HEK293T (cell line): ENCODE data around the gene PERP.

Experiments
- CTCF ChIA-PET: fragments of 350-600 bp; formaldehyde crosslinking; extraction: SDS; loops from one replicate; lab custom pipeline; 2021; ENCODE audit warnings: antibody characterized with exemption, inconsistent platforms; lab: Yijun Ruan, JAX
- POLR2A ChIA-PET: fragments of 350-600 bp; formaldehyde crosslinking; extraction: SDS; loops from one replicate; lab custom pipeline; 2020; ENCODE audit warnings: antibody characterized with exemption, inconsistent platforms; lab: Yijun Ruan, JAX
- DNase-seq: peaks from one replicate; pipeline ENCODE4 v3.0.0; 2012; ENCODE audit warnings: mixed read lengths; ENCODE audit errors: extremely low spot score
- ARNT ChIP-seq: fragments of 450-650 bp; IDR thresholded peaks from 2 replicates; pipeline ENCODE4 v1.6.1; 2017; ENCODE audit warnings: mild to moderate bottlenecking
- BHLHE40 ChIP-seq: fragments of 450-650 bp; IDR thresholded peaks from 2 replicates; pipeline ENCODE4 v1.6.1; 2016; ENCODE audit warnings: mild to moderate bottlenecking, moderate library complexity, borderline replicate concordance
- CTBP1 ChIP-seq: fragments of 450-650 bp; IDR thresholded peaks from 2 replicates; pipeline ENCODE4 v1.6.1; 2016; ENCODE audit warnings: borderline replicate concordance
- ELF4 ChIP-seq: fragments of 450-650 bp; IDR thresholded peaks from 2 replicates; pipeline ENCODE4 v1.6.1; 2017; ENCODE audit warnings: antibody characterized with exemption
- FOXA1 ChIP-seq: fragments of 450-650 bp; IDR thresholded peaks from 2 replicates; pipeline ENCODE4 v1.6.1; 2016; ENCODE audit warnings: mild to moderate bottlenecking
- FOXK2 ChIP-seq: fragments of 450-650 bp; IDR thresholded peaks from 2 replicates; pipeline ENCODE4 v1.6.1; 2016; ENCODE audit warnings: mild to moderate bottlenecking
- FOXM1 ChIP-seq: fragments of 450-650 bp; IDR thresholded peaks from 2 replicates; pipeline ENCODE4 v1.6.1; 2017; ENCODE audit warnings: mild to moderate bottlenecking, borderline replicate concordance
- HDGF ChIP-seq: fragments of 450-650 bp; IDR thresholded peaks from 2 replicates; pipeline ENCODE4 v1.6.1; 2017; ENCODE audit warnings: antibody characterized with exemption, borderline replicate concordance
- L3MBTL2 ChIP-seq: fragments of 450-650 bp; conservative IDR thresholded peaks from 2 replicates; pipeline ENCODE4 v1.6.1; 2016; ENCODE audit warnings: mild to moderate bottlenecking
- LEF1 ChIP-seq: fragments of 450-650 bp; IDR thresholded peaks from 2 replicates; pipeline ENCODE4 v1.6.1; 2017; ENCODE audit warnings: mild to moderate bottlenecking, borderline replicate concordance
- NFRKB ChIP-seq: fragments of 450-650 bp; IDR thresholded peaks from 2 replicates; pipeline ENCODE4 v1.6.1; 2016; ENCODE audit warnings: mild to moderate bottlenecking, moderate library complexity
- SP1 ChIP-seq: fragments of 450-650 bp; IDR thresholded peaks from 2 replicates; pipeline ENCODE4 v1.6.1; 2017
- SUZ12 ChIP-seq: fragments of 450-650 bp; IDR thresholded peaks from 2 replicates; pipeline ENCODE4 v1.6.1; 2016; ENCODE audit warnings: mild to moderate bottlenecking
- TARDBP ChIP-seq: fragments of 450-650 bp; IDR thresholded peaks from 2 replicates; pipeline ENCODE4 v1.6.1; 2016
- ZNF384 ChIP-seq: fragments of 450-650 bp; IDR thresholded peaks from 2 replicates; pipeline ENCODE4 v1.6.1; 2016
- TF ChIP-seq, protein P1 (sequence below): fragments of 450-650 bp; IDR thresholded peaks from 2 replicates; pipeline ENCODE4 v1.6.1; 2016

Gene PERP

DNA sequence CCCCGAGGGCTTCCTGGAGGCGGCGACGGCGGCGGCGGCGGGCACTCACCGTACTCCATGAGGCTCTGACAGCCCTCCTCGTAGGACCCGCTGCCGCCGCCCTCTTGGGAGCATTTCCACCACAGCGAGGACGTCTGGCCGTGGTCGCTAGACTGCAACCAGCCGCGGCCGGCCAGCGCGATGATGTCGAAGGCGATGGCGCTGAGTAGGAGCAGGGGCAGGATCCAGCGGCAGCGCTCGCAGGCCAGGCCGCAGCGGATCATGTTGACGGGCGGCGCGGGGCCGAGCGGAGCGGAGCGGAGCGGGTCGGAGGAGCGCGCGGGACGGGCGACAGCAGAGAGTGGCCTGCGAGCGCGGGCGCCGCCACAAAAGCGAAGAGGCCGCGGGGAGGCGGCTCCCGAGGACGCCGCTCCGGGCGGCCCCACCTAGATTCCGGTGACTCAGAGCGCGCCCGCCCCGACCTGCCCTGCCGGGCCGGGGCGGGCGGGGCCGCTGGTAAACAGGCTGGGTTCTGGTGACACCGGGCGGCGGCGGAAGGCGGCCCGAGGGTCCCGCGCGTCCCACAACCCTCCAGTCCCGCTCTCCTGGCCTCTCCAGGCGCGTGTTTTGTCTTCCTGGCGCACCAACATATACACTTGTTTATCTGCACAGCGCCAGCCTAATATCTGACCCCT, at the start of gene PERP:
PERP (minus strand) TSS at position 342 of the 674 bp plus-strand sequence; CDS start at position 263, 79 bp downstream.
- POLR2A ChIA-PET: interaction anchor here (1.6 to 2.4 kb wide), 3 partner anchors 20 to 102 kb away, joined by 4 to 14 read pairs (median 8); no protein-coding TSS in a partner anchor
- peak; percentile 67 for DNase-seq
- CTCF ChIA-PET: interaction anchor here (0.6 to 3.2 kb wide), 7 partner anchors 82 to 1210 kb away, joined by 3 to 27 read pairs (median 21); no protein-coding TSS in a partner anchor
- TF ChIP-seq TARDBP (no peak), HDGF (no peak), CTBP1 (no peak), L3MBTL2 (peak; percentile 73)

DNA sequence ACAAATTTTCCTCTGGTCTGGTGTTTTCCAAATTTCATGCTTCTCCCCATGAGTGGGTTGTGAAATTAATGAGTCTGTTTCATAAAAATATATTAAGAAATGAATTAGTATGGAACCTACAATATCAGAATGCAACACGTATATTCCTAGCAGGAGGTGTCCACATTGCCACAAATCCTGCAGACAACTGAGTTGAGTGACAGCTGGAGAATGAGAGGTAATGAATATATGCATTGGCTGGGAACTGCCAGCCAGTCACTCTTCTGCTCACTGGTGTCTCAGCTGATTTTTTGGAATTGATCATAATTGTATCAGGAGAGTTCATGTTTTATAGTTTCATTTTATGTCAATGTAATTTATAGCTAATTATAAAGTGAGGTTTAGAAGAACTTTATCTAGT, 48.2 kb upstream of the PERP start:
- DNase-seq: no peak
- ChIA-PET CTCF (no interaction called here), POLR2A (no interaction called here)
- TF ChIP-seq, protein P1, sequence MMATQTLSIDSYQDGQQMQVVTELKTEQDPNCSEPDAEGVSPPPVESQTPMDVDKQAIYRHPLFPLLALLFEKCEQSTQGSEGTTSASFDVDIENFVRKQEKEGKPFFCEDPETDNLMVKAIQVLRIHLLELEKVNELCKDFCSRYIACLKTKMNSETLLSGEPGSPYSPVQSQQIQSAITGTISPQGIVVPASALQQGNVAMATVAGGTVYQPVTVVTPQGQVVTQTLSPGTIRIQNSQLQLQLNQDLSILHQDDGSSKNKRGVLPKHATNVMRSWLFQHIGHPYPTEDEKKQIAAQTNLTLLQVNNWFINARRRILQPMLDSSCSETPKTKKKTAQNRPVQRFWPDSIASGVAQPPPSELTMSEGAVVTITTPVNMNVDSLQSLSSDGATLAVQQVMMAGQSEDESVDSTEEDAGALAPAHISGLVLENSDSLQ: peak; percentile 88
- no peak for TF ChIP-seq ELF4

DNA sequence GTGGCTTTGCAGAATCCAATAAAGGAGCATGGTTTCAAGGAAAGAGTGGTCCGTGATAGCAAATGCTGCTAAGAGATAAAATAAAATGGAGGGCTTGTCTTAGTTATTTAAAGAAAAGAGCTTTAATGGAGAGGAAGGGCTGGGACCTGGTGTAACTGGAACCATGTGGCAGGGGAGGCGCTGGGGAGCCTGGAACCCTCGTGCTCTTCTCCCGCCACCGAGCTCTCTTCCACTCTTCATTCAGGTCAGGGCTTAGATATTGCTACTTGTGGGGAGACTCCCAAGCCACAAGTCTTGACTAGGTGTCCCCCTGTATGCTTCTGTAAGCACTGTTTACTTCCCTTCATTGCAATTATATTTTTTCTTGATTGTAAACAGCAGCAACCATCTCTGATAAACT, 39.3 kb upstream of the PERP start:
- ChIA-PET CTCF (no interaction called here), POLR2A (no interaction called here)
- TF ChIP-seq SUZ12 (no peak), BHLHE40 (no peak), FOXM1 (no peak), SP1 (no peak), ARNT (no peak), L3MBTL2 (no peak), ELF4 (no peak), CTBP1 (no peak), FOXA1 (no peak), LEF1 (no peak), TARDBP (no peak), ZNF384 (no peak), FOXK2 (no peak), NFRKB (no peak), HDGF (no peak)
- TF ChIP-seq, protein P1: no peak

DNA sequence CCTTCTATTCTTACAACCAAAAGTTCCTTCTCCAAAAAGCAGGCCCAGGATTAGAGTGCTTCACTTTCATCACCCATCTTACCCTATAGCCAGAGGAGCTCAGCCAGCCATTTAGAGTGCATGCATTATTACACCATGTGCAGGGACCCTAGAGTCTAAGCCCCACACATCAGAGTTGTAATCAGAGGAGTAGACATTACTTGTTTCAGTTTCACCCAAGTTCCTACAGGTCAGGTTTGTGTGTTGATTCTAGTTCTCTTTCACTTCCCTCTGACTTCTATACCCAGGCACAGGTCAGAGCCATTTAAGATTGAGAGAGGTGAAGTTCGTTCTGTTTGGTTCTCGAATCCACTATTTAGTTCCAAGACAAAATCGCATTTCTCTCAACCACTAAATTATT, 38.2 kb upstream of the PERP start:
- TF ChIP-seq BHLHE40: no peak
- TF ChIP-seq NFRKB: no peak
- no peak for TF ChIP-seq ZNF384
- ChIA-PET POLR2A (no interaction called here), CTCF (interaction anchor here (0.9 kb wide), 1 partner anchor 37 kb away, joined by 3 read pairs; no protein-coding TSS in a partner anchor)
- no peak for DNase-seq

More for the DNA sequence above, 39.3 kb upstream of the PERP start:
- no peak for DNase-seq

DNA sequence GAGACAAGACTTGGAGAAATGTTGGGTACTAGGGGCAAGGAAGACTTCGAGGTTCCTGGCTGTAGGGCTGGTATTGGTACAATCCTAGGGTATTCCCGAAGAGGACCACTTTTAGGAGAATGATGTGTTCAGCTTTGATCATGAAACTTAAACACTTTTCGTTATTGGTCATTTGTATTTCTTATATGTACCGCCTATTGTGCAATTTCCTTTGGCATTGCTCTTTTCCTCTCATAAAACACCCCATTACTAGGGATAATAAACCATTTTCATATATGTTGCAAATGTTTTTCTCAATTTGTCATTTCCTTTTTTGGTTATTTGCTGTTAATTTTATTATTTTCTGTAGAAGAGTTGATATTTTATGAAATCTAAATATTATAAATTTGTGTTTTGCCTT, 35.6 kb upstream of the PERP start:
- no peak for DNase-seq
- ChIA-PET POLR2A (no interaction called here), CTCF (no interaction called here)
- TF ChIP-seq FOXM1: no peak
- TF ChIP-seq, protein P1: no peak
- no peak for TF ChIP-seq CTBP1
- no peak for TF ChIP-seq HDGF
- no peak for TF ChIP-seq ARNT
- TF ChIP-seq ELF4: no peak
- TF ChIP-seq ZNF384: no peak
- TF ChIP-seq SUZ12: no peak
- no peak for TF ChIP-seq BHLHE40
- no peak for TF ChIP-seq TARDBP
- no peak for TF ChIP-seq NFRKB
- no peak for TF ChIP-seq FOXA1
- TF ChIP-seq LEF1: no peak
- no peak for TF ChIP-seq L3MBTL2
- no peak for TF ChIP-seq SP1

DNA sequence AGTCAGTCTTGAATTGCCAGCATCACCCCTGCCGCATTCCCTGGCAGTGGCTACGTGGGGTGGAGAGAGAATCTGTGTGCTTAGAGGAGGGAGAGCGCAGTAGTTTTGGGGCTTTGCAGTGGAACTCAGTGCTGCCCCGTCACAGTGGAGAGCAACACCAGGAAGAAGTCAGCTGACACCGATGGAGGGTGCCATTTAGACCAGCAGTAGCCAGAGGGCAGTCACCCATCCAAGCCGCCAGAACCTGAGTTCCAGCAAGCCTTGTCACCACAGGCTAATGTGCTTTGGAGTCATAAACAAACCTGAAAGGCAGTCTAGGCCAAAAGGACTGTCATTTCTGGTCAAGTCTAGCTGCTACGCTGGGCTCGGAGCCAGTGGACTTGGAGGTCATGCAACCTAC, 22.0 kb upstream of the PERP start:
- ChIA-PET CTCF (no interaction called here), POLR2A (no interaction called here)
- no peak for DNase-seq
- TF ChIP-seq, protein P1: no peak
- TF ChIP-seq SUZ12: no peak
- no peak for TF ChIP-seq ZNF384
- TF ChIP-seq LEF1: no peak
- TF ChIP-seq ARNT: no peak
- TF ChIP-seq SP1: no peak
- TF ChIP-seq FOXA1: no peak
- no peak for TF ChIP-seq ELF4
- no peak for TF ChIP-seq CTBP1
- TF ChIP-seq FOXK2: no peak
- TF ChIP-seq FOXM1: no peak
- TF ChIP-seq BHLHE40: no peak
- no peak for TF ChIP-seq NFRKB
- TF ChIP-seq L3MBTL2: no peak
- TF ChIP-seq TARDBP: no peak
- no peak for TF ChIP-seq HDGF
